Naive thymus-derived CD8-positive, alpha-beta T cell (primary cell): ENCODE measurements around the gene NEK7. TPM values are rescaled to one million over a fixed set of nuclear protein-coding genes. Genes with fewer than 3 reads are reported as not detected.
"Not testable (repeated sequence)": the region's sequence is repeated elsewhere in the genome, so short reads cannot be mapped to it uniquely, and the experiment has no call there.

Experiments
- ATAC-seq, 2 donors: fragments of 150-1000 bp; cut with Tn5 transposase in 1 of 2; sonication (Bioruptor Pico), chemical (Tn5 transposase) in 1 of 2; 1 replicate in 1 of 2; 2 replicates in 1 of 2; pipeline ENCODE4 v1.10.0; 2021; ENCODE audit warnings: mild to moderate bottlenecking in 2 of 2, moderate library complexity in 2 of 2
- POLR2A ChIA-PET: fragments of 350-600 bp; sonication (Branson Sonifier 250); formaldehyde crosslinking; loops from one replicate; lab custom pipeline; 2021; ENCODE audit warnings: antibody characterized with exemption; lab: Charles Lee
- DNase-seq, 10 donors: peaks; one replicate each; pipeline versions ENCODE4 v3.0.0 to v3.0.0-alpha.2; 2020 to 2022
- H3K27ac Mint-ChIP-seq, 10 donors: one replicate each; pipeline ENCODE4 v1.8.0; 2020 to 2022; ENCODE audit warnings: mild to moderate bottlenecking in 10 of 10, mixed read lengths in 10 of 10, moderate library complexity in 4 of 10, inconsistent platforms in 1 of 10
- H3K27me3 Mint-ChIP-seq, 5 donors: one replicate each; pipeline ENCODE4 v1.8.0; 2021 to 2022; ENCODE audit warnings: mixed read lengths in 5 of 5
- H3K36me3 Mint-ChIP-seq, 3 donors: one replicate each; pipeline ENCODE4 v1.8.0; 2020 to 2022; ENCODE audit warnings: mixed read lengths in 3 of 3, mild to moderate bottlenecking in 2 of 3, inconsistent platforms in 1 of 3
- H3K4me1 Mint-ChIP-seq, 4 donors: one replicate each; pipeline ENCODE4 v1.8.0; 2021 to 2022; ENCODE audit warnings: mixed read lengths in 4 of 4
- H3K4me3 Mint-ChIP-seq, 10 donors: one replicate each; pipeline ENCODE4 v1.8.0; 2020 to 2022; ENCODE audit warnings: mild to moderate bottlenecking in 10 of 10, mixed read lengths in 10 of 10, moderate library complexity in 6 of 10, inconsistent platforms in 1 of 10
- H3K9me3 Mint-ChIP-seq, 9 donors: one replicate each; pipeline ENCODE4 v1.8.0; 2020 to 2022; ENCODE audit warnings: mixed read lengths in 9 of 9, mild to moderate bottlenecking in 3 of 9, inconsistent platforms in 1 of 9, moderate library complexity in 1 of 9
- polyA plus RNA-seq, 3 donors: library from polyadenylated mRNA; unstranded; fragments of 300-500 nt; fragmentation: Illumina TruSeq; gene quantifications; one replicate each; pipeline ENCODE4 v1.2.3, GENCODE V29; 2021
- total RNA-seq, 8 experiments: library from RNA in 2 of 8; stranded (reverse) in 2 of 8; gene quantifications; one replicate each; pipeline ENCODE4 v1.2.3 and lab custom pipeline; 2021 to 2026

NEK7 gene
- total and polyA plus RNA-seq, 5 experiments from 2014 or later, result 21.6 to 58.2 (median 44.5) TPM

- POLR2A ChIA-PET, result no interaction called here
- H3K4me3 Mint-ChIP-seq, result no peak overlapping the region
- peaks cover 0 to 7% (median 2%) of the 10 kb centered on the region in 5 donors for H3K27me3 Mint-ChIP-seq
- no peaks in the 10 kb centered on the region for H3K36me3 Mint-ChIP-seq
- H3K27ac Mint-ChIP-seq, result no peak overlapping the region
- no peaks in the 10 kb centered on the region for H3K9me3 Mint-ChIP-seq
- ATAC-seq, result no peak
- peaks cover 0 to 1% (median 0%) of the 10 kb centered on the region in 4 donors for H3K4me1 Mint-ChIP-seq
- DNase-seq, result no peak
These were observed 33.7 kb upstream of the NEK7 start for GRCh38 chr1:198123133-198123532.

GRCh38 chr1:198124673-198125072 is 32.1 kb upstream of the NEK7 start:
- no peak overlapping the region for H3K27ac Mint-ChIP-seq
- DNase-seq, result no peak
- H3K27me3 Mint-ChIP-seq, result peaks cover 0 to 9% (median 2%) of the 10 kb centered on the region in 5 donors
- POLR2A ChIA-PET, result no interaction called here
- no peak for ATAC-seq
- H3K4me1 Mint-ChIP-seq, result peaks cover 0 to 1% (median 0%) of the 10 kb centered on the region in 4 donors
- H3K9me3 Mint-ChIP-seq, result no peaks in the 10 kb centered on the region
- H3K36me3 Mint-ChIP-seq, result no peaks in the 10 kb centered on the region
- H3K4me3 Mint-ChIP-seq, result no peak overlapping the region

GRCh38 chr1:198125995-198126735 is 30.6 kb upstream of the NEK7 start:
- H3K9me3 Mint-ChIP-seq, result no peaks in the 10 kb centered on the region
- no peak overlapping the region for H3K27ac Mint-ChIP-seq
- POLR2A ChIA-PET, result no interaction called here
- peaks cover 0 to 1% (median 0%) of the 10 kb centered on the region in 4 donors for H3K4me1 Mint-ChIP-seq
- no peak overlapping the region for H3K4me3 Mint-ChIP-seq
- ATAC-seq, result no peak
- no peak for DNase-seq
- H3K27me3 Mint-ChIP-seq, result peaks cover 0 to 9% (median 2%) of the 10 kb centered on the region in 5 donors
- no peaks in the 10 kb centered on the region for H3K36me3 Mint-ChIP-seq

GRCh38 chr1:198128533-198128932 is 28.3 kb upstream of the NEK7 start:
- H3K9me3 Mint-ChIP-seq, result peaks cover 0 to 2% (median 0%) of the 10 kb centered on the region in 9 donors
- H3K4me1 Mint-ChIP-seq, result peaks cover 0 to 2% (median 0%) of the 10 kb centered on the region in 4 donors
- POLR2A ChIA-PET, result no interaction called here
- H3K4me3 Mint-ChIP-seq, result no peak overlapping the region
- ATAC-seq (no peak), DNase-seq (no peak)
- H3K27me3 Mint-ChIP-seq, result peaks cover 0 to 9% (median 2%) of the 10 kb centered on the region in 5 donors
- H3K27ac Mint-ChIP-seq, result no peak overlapping the region
- no peaks in the 10 kb centered on the region for H3K36me3 Mint-ChIP-seq

- H3K9me3 Mint-ChIP-seq, result peaks cover 0 to 11% (median 4%) of the 10 kb centered on the region in 9 donors
- H3K4me1 Mint-ChIP-seq, H3K36me3 Mint-ChIP-seq, DNase-seq, H3K4me3 Mint-ChIP-seq, H3K27me3 Mint-ChIP-seq, H3K27ac Mint-ChIP-seq, POLR2A ChIA-PET, ATAC-seq: not testable (repeated sequence)
These were observed 26.7 kb upstream of the NEK7 start for GRCh38 chr1:198130053-198130452.

- H3K4me1 Mint-ChIP-seq, result peaks cover 0 to 2% (median 0%) of the 10 kb centered on the region in 4 donors
- peak overlapping the region in 1 of 10 donors; percentile 7 for H3K27ac Mint-ChIP-seq
- DNase-seq (no peak), ATAC-seq (no peak)
- peaks cover 0 to 6% (median 0%) of the 10 kb centered on the region in 3 donors for H3K36me3 Mint-ChIP-seq
- peaks cover 0 to 9% (median 2%) of the 10 kb centered on the region in 5 donors for H3K27me3 Mint-ChIP-seq
- H3K9me3 Mint-ChIP-seq, result peaks cover 0 to 17% (median 4%) of the 10 kb centered on the region in 9 donors
- POLR2A ChIA-PET, result no interaction called here
- no peak overlapping the region for H3K4me3 Mint-ChIP-seq
These were observed 24.6 kb upstream of the NEK7 start for GRCh38 chr1:198132060-198132781.

GRCh38 chr1:198134252-198134651 is 22.5 kb upstream of the NEK7 start:
- no peak for DNase-seq
- Mint-ChIP-seq H3K4me3 (no peak overlapping the region), H3K27ac (no peak overlapping the region), H3K36me3 (peaks cover 0 to 6% (median under 1%) of the 10 kb centered on the region in 3 donors), H3K9me3 (peaks cover 0 to 23% (median 4%) of the 10 kb centered on the region in 9 donors), H3K27me3 (no peaks in the 10 kb centered on the region), H3K4me1 (peaks cover 0 to 2% (median 0%) of the 10 kb centered on the region in 4 donors)
- no peak for ATAC-seq
- POLR2A ChIA-PET, result no interaction called here

- Mint-ChIP-seq H3K36me3 (peaks cover 0 to 12% (median 3%) of the 10 kb centered on the region in 3 donors), H3K27me3 (no peaks in the 10 kb centered on the region), H3K4me1 (peaks cover 0 to 2% (median 0%) of the 10 kb centered on the region in 4 donors), H3K4me3 (no peak overlapping the region), H3K9me3 (peaks cover 0 to 28% (median 6%) of the 10 kb centered on the region in 9 donors), H3K27ac (no peak overlapping the region)
- ATAC-seq (no peak), DNase-seq (no peak)
- POLR2A ChIA-PET, result no interaction called here
These were observed 21.4 kb upstream of the NEK7 start for GRCh38 chr1:198135366-198135765.

GRCh38 chr1:198141668-198142351 is 15.0 kb upstream of the NEK7 start:
- no peak overlapping the region for H3K27ac Mint-ChIP-seq

GRCh38 chr1:198143797-198144196 is 13.0 kb upstream of the NEK7 start:
- no peak overlapping the region for H3K4me3 Mint-ChIP-seq
- peaks cover 0 to 6% (median 3%) of the 10 kb centered on the region in 4 donors for H3K4me1 Mint-ChIP-seq
- ATAC-seq (no peak), DNase-seq (no peak)
- no peaks in the 10 kb centered on the region for H3K27me3 Mint-ChIP-seq
- POLR2A ChIA-PET, result no interaction called here
- no peak overlapping the region for H3K27ac Mint-ChIP-seq
- H3K9me3 Mint-ChIP-seq, result peaks cover 0 to 11% (median 3%) of the 10 kb centered on the region in 9 donors
- H3K36me3 Mint-ChIP-seq, result peaks cover 0 to 7% (median 3%) of the 10 kb centered on the region in 3 donors

More at GRCh38 chr1:198141668-198142351, 15.0 kb upstream of the NEK7 start:
- POLR2A ChIA-PET, result no interaction called here
- Mint-ChIP-seq H3K4me1 (peaks cover 0 to 6% (median 3%) of the 10 kb centered on the region in 4 donors), H3K9me3 (peaks cover 0 to 13% (median 6%) of the 10 kb centered on the region in 9 donors), H3K27me3 (no peaks in the 10 kb centered on the region), H3K4me3 (no peak overlapping the region), H3K36me3 (peaks cover 0 to 7% (median 3%) of the 10 kb centered on the region in 3 donors)
- ATAC-seq, result no peak
- DNase-seq, result no peak

- no peaks in the 10 kb centered on the region for H3K9me3 Mint-ChIP-seq
These were observed 9.6 kb upstream of the NEK7 start for GRCh38 chr1:198147216-198147615.

GRCh38 chr1:198150369-198150768 is 6.4 kb upstream of the NEK7 start:
- Mint-ChIP-seq H3K27me3 (no peaks in the 10 kb centered on the region), H3K4me3 (no peak overlapping the region), H3K27ac (no peak overlapping the region), H3K9me3 (no peaks in the 10 kb centered on the region), H3K36me3 (no peaks in the 10 kb centered on the region), H3K4me1 (no peaks in the 10 kb centered on the region)
- DNase-seq, result no peak
- no peak for ATAC-seq
- POLR2A ChIA-PET, result no interaction called here

More at GRCh38 chr1:198147216-198147615, 9.6 kb upstream of the NEK7 start:
- no peak for DNase-seq
- Mint-ChIP-seq H3K4me3 (no peak overlapping the region), H3K4me1 (peaks cover 0 to 6% (median 3%) of the 10 kb centered on the region in 4 donors), H3K27me3 (no peaks in the 10 kb centered on the region), H3K27ac (no peak overlapping the region), H3K36me3 (no peaks in the 10 kb centered on the region)
- POLR2A ChIA-PET, result no interaction called here
- ATAC-seq, result no peak
